Measurements from ENCODE around the gene CD2BP2. TPM values are rescaled to one million over a fixed set of nuclear protein-coding genes. Genes with fewer than 3 reads are reported as not detected.
A peak's percentile ranks its signal among the peaks of the same experiment; 100 is the strongest.

The CD2BP2 gene
- total and polyA plus RNA-seq, 2 of the 13 experiments (the other 11 are each of a cell fraction or from before 2014, with no cell fraction given), result 24.9 to 54.6 TPM

DNA sequence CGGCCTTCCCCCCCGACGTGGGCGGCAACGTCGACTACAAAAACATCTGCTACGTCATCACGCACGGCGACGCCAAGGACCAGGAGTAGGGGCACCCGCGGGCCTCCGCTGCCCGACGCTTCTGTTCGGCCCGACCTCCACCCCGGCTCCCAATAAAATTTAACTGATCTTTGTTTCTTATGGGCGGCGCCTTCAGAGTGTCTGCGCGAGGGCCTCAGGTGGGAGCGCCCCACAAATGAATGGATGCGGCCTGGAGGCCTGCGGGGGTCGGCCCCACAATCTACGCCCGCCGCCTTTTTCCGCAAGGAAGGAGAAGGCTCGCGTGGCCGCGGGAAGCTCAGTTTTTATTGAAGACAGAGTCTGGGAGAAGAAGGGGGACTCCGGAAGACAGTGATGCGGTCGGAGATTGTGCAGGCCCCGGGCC, 22.7 kb upstream of the CD2BP2 start (continued):
- TF ChIP-seq CCAR2 (optimal IDR thresholded peaks at IDR 0.05; ENCODE audit: low read depth, low read length) (no peak), ZEB1 (IDR thresholded peaks at IDR 0.05; ENCODE audit: insufficient replicate concordance, low read depth) (no peak), ZBTB8A (CRISPR knock-in tag; IDR thresholded peaks at IDR 0.05; ENCODE audit: borderline replicate concordance, low read depth) (no peak; the same call in 1 of the 2 replicates), ZNF777 (CRISPR knock-in tag; IDR thresholded peaks at IDR 0.05) (peak; percentile 60), ZMYM2 (CRISPR knock-in tag; IDR thresholded peaks at IDR 0.05) (no peak; the same call in 1 of the 2 replicates), LCORL (IDR thresholded peaks at IDR 0.05) (no peak), LCORL (CRISPR knock-in tag; IDR thresholded peaks at IDR 0.05) (0 out of 2 replicates have a peak, but pooled peaks have one; percentile 50), PAX8 (CRISPR knock-in tag; IDR thresholded peaks at IDR 0.05; ENCODE audit: borderline replicate concordance) (no peak), SOX13 (IDR thresholded peaks at IDR 0.05) (no peak; the same call in 1 of the 2 replicates), SOX13 (CRISPR knock-in tag; conservative IDR thresholded peaks at IDR 0.05 in 1 of 2, IDR thresholded peaks at IDR 0.05 in 1 of 2) (no peak), HHEX (CRISPR knock-in tag; IDR thresholded peaks at IDR 0.05) (no peak), JARID2 (CRISPR knock-in tag; IDR thresholded peaks at IDR 0.05; ENCODE audit: insufficient replicate concordance) (no peak), GRHL1 (CRISPR knock-in tag; conservative IDR thresholded peaks at IDR 0.05) (no peak), ZNF501 (CRISPR knock-in tag; IDR thresholded peaks at IDR 0.05) (peak; percentile 86; the same call in 1 of the 2 replicates), ZNF251 (CRISPR knock-in tag; IDR thresholded peaks at IDR 0.05) (no peak), CCDC6 (CRISPR knock-in tag; IDR thresholded peaks at IDR 0.05) (no peak), ZNF274 (CRISPR knock-in tag; IDR thresholded peaks at IDR 0.05) (no peak), ZNF33B (CRISPR knock-in tag; IDR thresholded peaks at IDR 0.05) (no peak), ZNF557 (CRISPR knock-in tag; IDR thresholded peaks at IDR 0.05) (no peak), KLF15 (CRISPR knock-in tag; IDR thresholded peaks at IDR 0.05; ENCODE audit: borderline replicate concordance) (no peak), ETV6 (CRISPR knock-in tag; conservative IDR thresholded peaks at IDR 0.05) (no peak), ZBTB49 (CRISPR knock-in tag; IDR thresholded peaks at IDR 0.05; ENCODE audit: borderline replicate concordance) (no peak), MIXL1 (CRISPR knock-in tag; IDR thresholded peaks at IDR 0.05) (no peak)
- TF ChIP-seq, protein P1, sequence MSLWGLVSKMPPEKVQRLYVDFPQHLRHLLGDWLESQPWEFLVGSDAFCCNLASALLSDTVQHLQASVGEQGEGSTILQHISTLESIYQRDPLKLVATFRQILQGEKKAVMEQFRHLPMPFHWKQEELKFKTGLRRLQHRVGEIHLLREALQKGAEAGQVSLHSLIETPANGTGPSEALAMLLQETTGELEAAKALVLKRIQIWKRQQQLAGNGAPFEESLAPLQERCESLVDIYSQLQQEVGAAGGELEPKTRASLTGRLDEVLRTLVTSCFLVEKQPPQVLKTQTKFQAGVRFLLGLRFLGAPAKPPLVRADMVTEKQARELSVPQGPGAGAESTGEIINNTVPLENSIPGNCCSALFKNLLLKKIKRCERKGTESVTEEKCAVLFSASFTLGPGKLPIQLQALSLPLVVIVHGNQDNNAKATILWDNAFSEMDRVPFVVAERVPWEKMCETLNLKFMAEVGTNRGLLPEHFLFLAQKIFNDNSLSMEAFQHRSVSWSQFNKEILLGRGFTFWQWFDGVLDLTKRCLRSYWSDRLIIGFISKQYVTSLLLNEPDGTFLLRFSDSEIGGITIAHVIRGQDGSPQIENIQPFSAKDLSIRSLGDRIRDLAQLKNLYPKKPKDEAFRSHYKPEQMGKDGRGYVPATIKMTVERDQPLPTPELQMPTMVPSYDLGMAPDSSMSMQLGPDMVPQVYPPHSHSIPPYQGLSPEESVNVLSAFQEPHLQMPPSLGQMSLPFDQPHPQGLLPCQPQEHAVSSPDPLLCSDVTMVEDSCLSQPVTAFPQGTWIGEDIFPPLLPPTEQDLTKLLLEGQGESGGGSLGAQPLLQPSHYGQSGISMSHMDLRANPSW (CRISPR knock-in tag; IDR thresholded peaks at IDR 0.05; ENCODE audit: borderline replicate concordance), result no peak
- TF ChIP-seq, protein P2, sequence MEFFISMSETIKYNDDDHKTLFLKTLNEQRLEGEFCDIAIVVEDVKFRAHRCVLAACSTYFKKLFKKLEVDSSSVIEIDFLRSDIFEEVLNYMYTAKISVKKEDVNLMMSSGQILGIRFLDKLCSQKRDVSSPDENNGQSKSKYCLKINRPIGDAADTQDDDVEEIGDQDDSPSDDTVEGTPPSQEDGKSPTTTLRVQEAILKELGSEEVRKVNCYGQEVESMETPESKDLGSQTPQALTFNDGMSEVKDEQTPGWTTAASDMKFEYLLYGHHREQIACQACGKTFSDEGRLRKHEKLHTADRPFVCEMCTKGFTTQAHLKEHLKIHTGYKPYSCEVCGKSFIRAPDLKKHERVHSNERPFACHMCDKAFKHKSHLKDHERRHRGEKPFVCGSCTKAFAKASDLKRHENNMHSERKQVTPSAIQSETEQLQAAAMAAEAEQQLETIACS (CRISPR knock-in tag; IDR thresholded peaks at IDR 0.05), result no peak
